GM12878 (cell line): ENCODE measurements around the gene IFI27L1. TPM values are rescaled to one million over a fixed set of nuclear protein-coding genes. Genes with fewer than 3 reads are reported as not detected.
A peak's percentile ranks its signal among the peaks of the same experiment; 100 is the strongest.

Experiments used
- ATAC-seq: fragments of 200-7000 bp; cut with Tn5 transposase; 3 replicates; pipeline ENCODE4 v1.9.1; 2020; ENCODE audit warnings: mild to moderate bottlenecking, moderate library complexity
- BruUV-seq: library from RNA; stranded (reverse); fragments of 400-500 nt; replicated peaks from 2 replicates; lab custom pipeline; 2021; lab: Mats Ljungman, UMichigan
- CTCF ChIA-PET: fragments of 300-600 bp; sonication (Branson Sonifier 250); formaldehyde crosslinking; extraction: SDS; loops from one replicate; lab custom pipeline; 2021; ENCODE audit warnings: inconsistent platforms; lab: Yijun Ruan, JAX
- POLR2A ChIA-PET: fragments of 350-600 bp; formaldehyde crosslinking; extraction: SDS; loops from one replicate; lab custom pipeline; 2021; ENCODE audit warnings: inconsistent platforms; lab: Charles Lee
- RAD21 ChIA-PET: fragments of 300-600 bp; sonication (Branson Sonifier 250); formaldehyde crosslinking; loops from one replicate; lab custom pipeline; 2023; ENCODE audit warnings: antibody characterized with exemption; ENCODE audit not compliant: unreplicated experiment; lab: Charles Lee
- SMC1A ChIA-PET: fragments of 300-600 bp; sonication (Branson Sonifier 250); formaldehyde crosslinking; loops from one replicate; lab custom pipeline; 2023; ENCODE audit not compliant: unreplicated experiment, uncharacterized antibody; lab: Charles Lee
- DNase-seq: peaks from one replicate; pipeline ENCODE4 v3.0.0-alpha.2; 2011; ENCODE audit warnings: low read depth, low spot score
- FAIRE-seq: peaks from 3 replicates; lab custom pipeline; 2011; peaks lifted over from hg19 to GRCh38; lab: Jason Lieb, UNC
- H2AFZ ChIP-seq: 2 replicates; pipeline ENCODE4 v1.6.0; 2011; ENCODE audit warnings: low read depth, low read length, control low read depth; ENCODE audit not compliant: control insufficient read depth
- H3K27ac ChIP-seq: 2 replicates; pipeline ENCODE4 v1.5.1; 2011; ENCODE audit warnings: control low read depth; ENCODE audit not compliant: control insufficient read depth, insufficient read depth
- H3K27me3 ChIP-seq, 2 experiments: replicated peaks in 1 of 2; 2 replicates each; pipeline versions ENCODE4 v1.6.0 to v1.6.1; 2011; ENCODE audit warnings: low read length in 1 of 2; ENCODE audit not compliant: control insufficient read depth in 2 of 2, insufficient read depth in 2 of 2
- H3K36me3 ChIP-seq, 2 experiments: 2 replicates each; pipeline ENCODE4 v1.5.1; 2011; ENCODE audit warnings: low read length in 1 of 2; ENCODE audit not compliant: control insufficient read depth in 2 of 2, insufficient read depth in 2 of 2
- H3K4me1 ChIP-seq: 2 replicates; pipeline ENCODE4 v1.6.1; 2011; ENCODE audit warnings: mild to moderate bottlenecking, low read length, moderate library complexity, mixed read lengths; ENCODE audit not compliant: control insufficient read depth, insufficient read depth
- H3K4me2 ChIP-seq: 2 replicates; pipeline ENCODE4 v1.6.0; 2011; ENCODE audit warnings: control low read depth; ENCODE audit not compliant: control insufficient read depth, insufficient read depth
- H3K4me3 ChIP-seq: fragments of 200-600 bp; sonication (generic); 2 replicates; pipeline ENCODE4 v1.5.1; 2016
- H3K79me2 ChIP-seq: 2 replicates; pipeline ENCODE4 v1.6.0; 2011; ENCODE audit warnings: low read length; ENCODE audit not compliant: control insufficient read depth, insufficient read depth
- H3K9ac ChIP-seq: 2 replicates; pipeline ENCODE4 v1.8.0; 2011; ENCODE audit warnings: low read length, control low read depth, mixed read lengths; ENCODE audit not compliant: control insufficient read depth, insufficient read depth
- H3K9me3 ChIP-seq: replicated peaks from 3 replicates; pipeline ENCODE4 v1.5.1; 2011; ENCODE audit warnings: mild to moderate bottlenecking, low read length; ENCODE audit not compliant: control insufficient read depth, insufficient read depth
- H4K20me1 ChIP-seq: 2 replicates; pipeline ENCODE4 v1.6.0; 2011; ENCODE audit not compliant: control insufficient read depth, insufficient read depth
- RAD21 ChIP-seq: IDR thresholded peaks from 2 replicates; pipeline ENCODE4 v1.6.1; 2011; ENCODE audit warnings: mild to moderate bottlenecking, low read depth, low read length, moderate library complexity; ENCODE audit not compliant: insufficient read depth
- WGBS: methylation state at CpG from one replicate; pipeline ENCODE4 v1.1.6; 2016; ENCODE audit warnings: low lambda C conversion rate; ENCODE audit not compliant: insufficient replicate concordance, insufficient coverage; ENCODE audit errors: missing lambda C conversion rate; 5-methylcytosine and 5-hydroxymethylcytosine counted together
- in situ Hi-C: fragments of 300-500 bp; cut with MboI; formaldehyde crosslinking; loops from 9 replicates; pipeline ENCODE4 v1.14.3; 2018; ENCODE audit warnings: mixed read lengths
- intact Hi-C: fragments of 100-400 bp; cut with micrococcal nuclease; formaldehyde crosslinking; loops from one replicate; pipeline ENCODE4 v1.14.2; 2022; ENCODE audit not compliant: unreplicated experiment
- polyA plus RNA-seq, 11 experiments: library from polyadenylated mRNA; depleted of rRNA in 4 of 11; unstranded in 6 of 11; stranded (reverse) in 5 of 11; fragments of >200 nt; fragmentation: Nextera tagmentation in 4 of 11; fragmentation: Illumina TruSeq in 1 of 11; extraction: Ambion mirVana in 4 of 11; extraction: Trizol in 1 of 11; gene quantifications; 1 replicate in 1 of 11; 2 replicates in 10 of 11; pipeline versions ENCODE4 v1.2.1 to v1.2.3, GENCODE V29; 2011 to 2016; ENCODE audit warnings: inconsistent platforms in 2 of 11, missing spikeins in 2 of 11, low read depth in 1 of 11
- total RNA-seq, 4 experiments: library from RNA; depleted of rRNA in 3 of 4; stranded (reverse); fragments of >200 nt in 3 of 4; fragmentation: Illumina TruSeq in 1 of 4; extraction: Trizol in 1 of 4; gene quantifications; 2 replicates each; pipeline versions ENCODE4 v1.2.1 to v1.2.3, GENCODE V29; 2013 to 2021
- TF ChIP-seq, protein P1 (sequence below), 3 experiments: IDR thresholded peaks in 2 of 3; conservative IDR thresholded peaks in 1 of 3; 2 replicates each; pipeline ENCODE4 v1.5.1; 2011; ENCODE audit warnings: low read depth in 3 of 3, low read length in 3 of 3, mild to moderate bottlenecking in 3 of 3, control low read depth in 2 of 3, moderate library complexity in 2 of 3, inconsistent platforms in 1 of 3, mixed read lengths in 1 of 3; ENCODE audit not compliant: control insufficient read depth in 2 of 3, insufficient read depth in 1 of 3; ENCODE audit errors: extremely low read depth in 1 of 3
- TF ChIP-seq, protein P2 (sequence below): fragments of 450-650 bp; IDR thresholded peaks from 2 replicates; pipeline ENCODE4 v1.6.1; 2014; ENCODE audit warnings: mild to moderate bottlenecking

IFI27L1 gene
- total and polyA plus RNA-seq, 10 of the 15 experiments (the other 5 are each of a cell fraction or from before 2014, with no cell fraction given), result 17.4 to 38.8 (median 27.6) TPM

DNA sequence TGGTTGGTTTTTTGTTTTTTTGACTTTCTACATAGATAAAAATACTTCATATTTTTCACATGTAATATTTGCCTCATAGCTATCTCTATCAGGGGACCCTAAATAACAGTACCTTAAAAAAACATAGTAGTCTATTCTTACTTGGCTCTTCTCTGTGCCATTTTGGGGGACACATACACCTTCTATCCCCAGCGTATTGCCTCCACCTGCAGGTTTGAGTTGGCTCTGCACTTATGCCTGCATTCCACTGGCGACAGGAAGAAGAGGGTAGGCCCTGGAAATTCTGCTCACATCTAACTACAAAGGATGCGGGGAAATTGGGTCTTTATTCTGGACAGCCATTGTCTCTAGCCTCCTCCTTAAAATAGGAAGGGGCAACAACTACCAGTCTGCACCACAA is 62.1 kb downstream of the IFI27L1 start:
- H3K27me3 ChIP-seq, result no peaks in the 10 kb centered on the region
- H3K4me2 ChIP-seq, result no peak overlapping the region
- no peaks in the 10 kb centered on the region for H3K36me3 ChIP-seq
- no TSS peak for BruUV-seq
- H3K9me3 ChIP-seq, result no peaks in the 10 kb centered on the region; the same call in 2 of the 3 replicates
- in situ Hi-C loops (no loop called here), intact Hi-C loops (no loop called here)
- H3K4me1 ChIP-seq, result peaks cover 5% of the 10 kb centered on the region
- no peaks in the 10 kb centered on the region for H4K20me1 ChIP-seq
- no peaks in the 10 kb centered on the region for H3K79me2 ChIP-seq
- FAIRE-seq (no peak), ATAC-seq (peak; percentile 83), DNase-seq (no peak)
- SMC1A ChIA-PET, result interaction anchor here (0.6 to 0.7 kb wide), 2 partner anchors 14 to 108 kb away, joined by 3 read pairs; no protein-coding TSS in a partner anchor
- no peak overlapping the region for H3K9ac ChIP-seq
- no peak overlapping the region for H3K27ac ChIP-seq
- peak; percentile 33 for TF ChIP-seq RAD21
- TF ChIP-seq, protein P1, sequence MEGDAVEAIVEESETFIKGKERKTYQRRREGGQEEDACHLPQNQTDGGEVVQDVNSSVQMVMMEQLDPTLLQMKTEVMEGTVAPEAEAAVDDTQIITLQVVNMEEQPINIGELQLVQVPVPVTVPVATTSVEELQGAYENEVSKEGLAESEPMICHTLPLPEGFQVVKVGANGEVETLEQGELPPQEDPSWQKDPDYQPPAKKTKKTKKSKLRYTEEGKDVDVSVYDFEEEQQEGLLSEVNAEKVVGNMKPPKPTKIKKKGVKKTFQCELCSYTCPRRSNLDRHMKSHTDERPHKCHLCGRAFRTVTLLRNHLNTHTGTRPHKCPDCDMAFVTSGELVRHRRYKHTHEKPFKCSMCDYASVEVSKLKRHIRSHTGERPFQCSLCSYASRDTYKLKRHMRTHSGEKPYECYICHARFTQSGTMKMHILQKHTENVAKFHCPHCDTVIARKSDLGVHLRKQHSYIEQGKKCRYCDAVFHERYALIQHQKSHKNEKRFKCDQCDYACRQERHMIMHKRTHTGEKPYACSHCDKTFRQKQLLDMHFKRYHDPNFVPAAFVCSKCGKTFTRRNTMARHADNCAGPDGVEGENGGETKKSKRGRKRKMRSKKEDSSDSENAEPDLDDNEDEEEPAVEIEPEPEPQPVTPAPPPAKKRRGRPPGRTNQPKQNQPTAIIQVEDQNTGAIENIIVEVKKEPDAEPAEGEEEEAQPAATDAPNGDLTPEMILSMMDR (IDR thresholded peaks at IDR 0.05 in 2 of 3, conservative IDR thresholded peaks at IDR 0.05 in 1 of 3; ENCODE audit: control insufficient read depth in 2 of 3, extremely low read depth in 1 of 3, insufficient read depth in 1 of 3, low read depth in 3 of 3, low read length in 3 of 3), result peak; percentile 37 to 49 (median 41); a peak in 5 of 6 replicates
- TF ChIP-seq, protein P2, sequence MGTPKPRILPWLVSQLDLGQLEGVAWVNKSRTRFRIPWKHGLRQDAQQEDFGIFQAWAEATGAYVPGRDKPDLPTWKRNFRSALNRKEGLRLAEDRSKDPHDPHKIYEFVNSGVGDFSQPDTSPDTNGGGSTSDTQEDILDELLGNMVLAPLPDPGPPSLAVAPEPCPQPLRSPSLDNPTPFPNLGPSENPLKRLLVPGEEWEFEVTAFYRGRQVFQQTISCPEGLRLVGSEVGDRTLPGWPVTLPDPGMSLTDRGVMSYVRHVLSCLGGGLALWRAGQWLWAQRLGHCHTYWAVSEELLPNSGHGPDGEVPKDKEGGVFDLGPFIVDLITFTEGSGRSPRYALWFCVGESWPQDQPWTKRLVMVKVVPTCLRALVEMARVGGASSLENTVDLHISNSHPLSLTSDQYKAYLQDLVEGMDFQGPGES, result no peak
- CTCF ChIA-PET, result interaction anchor here (1.8 to 8.9 kb wide), 3 partner anchors 11 to 107 kb away, joined by 10 to 221 read pairs (median 34); no protein-coding TSS in a partner anchor
- H2AFZ ChIP-seq, result no peak overlapping the region
- 22% methylated on average over 3 of the region's 3 CpGs for WGBS
- no peak overlapping the region for H3K4me3 ChIP-seq
- RAD21 ChIA-PET, result interaction anchor here (1.2 kb wide), 1 partner anchor 107 kb away, joined by 3 read pairs; no protein-coding TSS in a partner anchor
- POLR2A ChIA-PET, result no interaction called here
